ENCODE data around the gene TSSC4.
A peak's percentile ranks its signal among the peaks of the same experiment; 100 is the strongest.

Gene TSSC4

DNA sequence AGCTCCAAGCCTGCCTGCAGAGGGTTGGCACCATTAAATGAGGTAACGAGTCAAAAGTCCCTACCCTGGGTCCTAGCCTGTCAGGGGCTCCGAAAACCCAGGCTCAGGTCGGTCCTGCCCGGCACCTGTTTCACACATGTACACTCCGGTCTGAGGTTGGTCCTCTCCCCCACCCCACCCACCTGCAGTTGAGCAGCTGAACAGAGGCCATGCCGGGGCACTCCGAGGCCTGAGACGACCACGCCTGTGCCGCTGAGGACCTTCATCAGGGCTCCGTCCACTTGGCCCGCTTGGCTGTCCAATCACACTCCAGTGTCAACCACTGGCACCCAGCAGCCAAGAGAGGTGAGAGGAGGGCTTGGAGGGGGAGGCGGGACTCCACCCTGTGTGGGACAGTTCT lies 1.6 kb downstream of the TSSC4 start:
- no peak for DNase-seq

DNA sequence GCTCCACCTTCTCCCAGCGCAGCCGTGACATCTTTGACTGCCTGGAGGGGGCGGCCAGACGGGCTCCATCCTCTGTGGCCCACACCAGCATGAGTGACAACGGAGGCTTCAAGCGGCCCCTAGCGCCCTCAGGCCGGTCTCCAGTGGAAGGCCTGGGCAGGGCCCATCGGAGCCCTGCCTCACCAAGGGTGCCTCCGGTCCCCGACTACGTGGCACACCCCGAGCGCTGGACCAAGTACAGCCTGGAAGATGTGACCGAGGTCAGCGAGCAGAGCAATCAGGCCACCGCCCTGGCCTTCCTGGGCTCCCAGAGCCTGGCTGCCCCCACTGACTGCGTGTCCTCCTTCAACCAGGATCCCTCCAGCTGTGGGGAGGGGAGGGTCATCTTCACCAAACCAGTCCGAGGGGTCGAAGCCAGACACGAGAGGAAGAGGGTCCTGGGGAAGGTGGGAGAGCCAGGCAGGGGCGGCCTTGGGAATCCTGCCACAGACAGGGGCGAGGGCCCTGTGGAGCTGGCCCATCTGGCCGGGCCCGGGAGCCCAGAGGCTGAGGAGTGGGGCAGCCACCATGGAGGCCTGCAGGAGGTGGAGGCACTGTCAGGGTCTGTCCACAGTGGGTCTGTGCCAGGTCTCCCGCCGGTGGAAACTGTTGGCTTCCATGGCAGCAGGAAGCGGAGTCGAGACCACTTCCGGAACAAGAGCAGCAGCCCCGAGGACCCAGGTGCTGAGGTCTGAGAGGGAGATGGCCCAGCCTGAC lies 2.5 kb downstream of the TSSC4 start:
- no peak for DNase-seq

DNA sequence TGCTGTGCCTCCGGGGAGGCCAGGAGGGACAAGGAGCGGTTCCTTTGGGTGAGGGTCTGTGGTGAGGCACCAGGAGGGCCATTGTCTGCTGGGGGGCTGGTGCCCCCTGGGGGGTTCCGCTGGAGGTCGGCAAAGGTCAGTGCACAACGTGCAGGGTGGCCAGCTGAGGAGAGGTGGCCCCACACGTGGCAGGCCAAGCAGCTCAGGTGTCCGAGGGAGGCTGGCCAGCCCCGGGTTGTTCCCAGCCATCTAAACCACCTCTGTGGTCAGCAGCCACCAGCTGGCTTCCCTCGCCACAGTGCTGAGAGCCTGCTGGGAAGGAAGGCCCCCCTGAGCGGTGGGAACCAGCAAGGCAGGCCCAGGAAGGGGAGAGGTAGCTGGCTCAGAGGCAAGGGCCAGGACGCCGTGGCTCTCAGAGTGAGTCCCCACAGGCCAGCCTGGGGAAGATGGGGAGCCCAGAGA lies 4.2 kb downstream of the TSSC4 start:
- DNase-seq: no peak

DNA sequence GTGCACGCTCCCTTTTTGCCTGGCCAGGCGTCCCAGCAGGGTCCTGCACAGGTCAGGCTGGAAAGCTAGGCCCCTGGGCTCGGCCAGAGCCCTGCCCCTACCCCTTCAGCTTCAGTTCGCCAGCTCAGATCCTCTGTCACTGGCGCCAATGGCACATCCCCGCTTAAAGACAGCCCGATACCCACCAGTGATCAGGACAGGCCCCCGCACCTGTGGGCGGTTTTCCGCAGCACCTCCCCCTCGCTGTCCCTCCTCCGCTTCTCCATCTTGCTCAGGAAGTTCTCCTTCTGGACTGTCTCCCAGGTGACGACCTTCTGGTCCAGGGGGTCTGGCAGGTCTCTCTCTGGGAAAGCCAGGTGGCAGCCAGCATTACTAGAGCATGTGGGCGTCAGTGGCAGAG lies 5.9 kb downstream of the TSSC4 start:
- no peak for DNase-seq

DNA sequence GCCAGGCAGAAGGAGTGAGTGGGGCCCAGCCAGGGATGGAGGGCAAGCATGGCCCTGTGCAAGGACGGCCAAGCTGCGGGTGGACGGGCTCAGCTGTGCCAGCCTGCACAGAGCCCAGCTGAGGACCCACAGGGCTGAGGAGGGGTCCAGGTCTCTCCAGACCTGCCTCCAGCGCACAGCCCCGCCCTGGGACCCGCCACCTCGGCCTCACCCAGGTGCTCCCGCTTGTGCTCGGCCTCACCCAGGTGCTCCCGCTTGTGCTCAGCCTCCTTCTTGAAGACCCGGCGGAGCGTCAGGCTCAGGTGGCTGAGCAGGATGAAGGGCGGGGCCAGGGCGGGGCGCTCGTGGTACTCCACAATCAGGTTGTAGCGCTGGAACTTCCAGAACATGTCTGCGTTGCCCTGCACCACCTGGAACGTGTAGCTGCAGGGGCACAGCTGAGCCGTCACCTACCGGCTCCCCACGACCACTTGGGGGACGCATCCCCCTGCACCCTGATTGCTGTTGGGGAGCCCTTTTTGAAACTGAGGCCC lies 6.4 kb downstream of the TSSC4 start:
- no peak for DNase-seq

DNA sequence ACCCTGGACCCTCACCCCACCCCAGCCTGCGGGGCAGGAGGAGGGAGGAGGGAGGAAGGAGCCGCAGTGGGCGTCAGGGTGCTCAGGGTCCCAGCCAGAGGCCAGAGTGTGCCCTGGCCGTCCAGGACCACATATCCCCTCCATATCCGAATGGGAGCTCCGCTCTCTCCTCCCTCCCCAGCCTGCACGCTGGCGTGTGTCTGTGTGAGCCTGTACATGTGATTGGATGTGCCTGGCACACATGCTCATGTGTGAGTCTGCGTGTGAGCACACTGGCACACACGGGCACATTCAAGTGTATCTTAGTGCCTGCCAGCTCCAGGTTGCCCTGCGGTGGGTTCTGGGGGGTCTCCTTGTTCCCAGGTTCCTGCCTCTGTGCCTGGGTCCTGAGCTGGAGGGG lies 8.1 kb downstream of the TSSC4 start:
- no peak for DNase-seq

DNA sequence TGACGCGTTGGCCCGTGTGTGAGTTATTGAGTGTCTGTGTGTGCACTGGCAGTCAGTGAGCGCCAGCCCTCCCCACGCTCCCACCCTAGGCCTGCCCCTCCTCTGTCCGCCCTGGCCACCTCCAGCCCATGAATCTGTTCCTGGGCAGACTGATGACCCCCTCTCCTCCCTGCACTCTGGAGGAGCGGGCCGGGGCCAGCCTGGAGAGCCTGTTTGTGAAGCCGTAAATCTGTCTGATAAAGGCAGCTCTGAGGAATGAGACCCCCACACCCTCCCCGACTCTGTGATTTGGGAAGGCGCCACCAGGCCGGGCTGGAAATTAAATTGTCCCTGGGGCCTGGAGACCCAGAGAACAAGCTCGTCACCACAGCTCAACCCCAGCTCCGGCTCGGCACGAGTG lies 8.6 kb downstream of the TSSC4 start:
- no peak for DNase-seq

DNA sequence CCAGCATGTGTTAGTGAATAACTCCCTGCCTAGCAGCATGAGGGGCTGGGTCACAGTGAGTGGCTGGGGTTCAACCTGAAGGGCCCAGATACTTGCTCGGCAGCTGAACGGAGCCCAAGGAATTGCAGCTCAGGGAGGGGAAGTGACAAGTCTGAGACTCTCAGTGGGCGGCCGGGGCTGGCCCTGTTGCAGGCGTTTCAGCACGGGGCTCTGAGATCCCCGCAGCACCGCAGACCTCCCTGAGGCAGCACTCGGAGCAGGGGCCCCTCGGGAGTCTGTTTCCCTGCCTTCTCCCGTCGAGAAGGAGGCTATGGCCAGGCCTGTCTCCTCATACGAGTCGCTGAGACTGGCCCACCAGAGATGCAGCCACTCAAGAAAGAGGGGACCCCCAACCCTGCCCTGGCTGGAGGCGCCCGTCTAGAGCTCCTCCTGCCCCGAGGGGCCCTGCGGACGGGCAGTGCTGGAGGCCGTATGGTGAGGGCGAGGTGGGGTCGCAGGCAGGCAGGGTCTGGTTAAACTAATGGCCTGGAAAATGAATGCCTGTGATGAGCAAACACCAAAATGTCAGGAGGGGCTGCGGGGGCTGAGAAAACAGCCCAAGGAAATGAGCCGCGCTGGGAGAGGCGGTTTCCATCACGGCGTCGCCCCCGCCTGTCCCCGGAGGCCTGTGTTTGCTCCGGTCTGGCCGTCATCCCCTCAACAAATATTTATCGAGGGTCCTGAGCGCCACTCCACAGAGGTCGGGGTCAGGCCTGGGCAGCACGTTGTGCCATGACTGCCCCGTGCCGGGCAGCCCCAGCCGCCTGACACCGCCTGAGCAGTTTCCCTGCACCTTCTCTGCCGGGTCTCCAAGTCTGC lies 9.3 kb downstream of the TSSC4 start:
- no peak for DNase-seq

DNA sequence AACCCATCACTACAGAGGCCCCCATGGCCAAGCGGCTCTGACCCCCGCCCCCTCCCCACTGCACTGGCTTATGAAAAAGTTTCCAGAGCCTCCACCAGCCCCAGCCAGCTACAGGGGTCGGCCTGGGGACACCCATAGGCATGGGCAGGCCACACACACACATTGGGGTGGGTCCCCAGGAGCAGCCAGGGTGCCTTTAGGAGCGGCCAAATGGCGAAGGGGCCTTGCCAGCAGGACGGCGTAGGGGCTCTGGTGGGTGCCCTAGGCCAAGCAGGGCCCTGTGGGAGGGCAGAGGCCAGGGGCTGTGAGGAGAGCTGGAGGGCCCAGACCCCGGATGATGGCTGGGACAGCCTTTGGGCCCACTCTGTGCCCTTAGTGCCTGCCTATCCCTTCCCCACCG lies 10.1 kb downstream of the TSSC4 start:
- no peak for DNase-seq

DNA sequence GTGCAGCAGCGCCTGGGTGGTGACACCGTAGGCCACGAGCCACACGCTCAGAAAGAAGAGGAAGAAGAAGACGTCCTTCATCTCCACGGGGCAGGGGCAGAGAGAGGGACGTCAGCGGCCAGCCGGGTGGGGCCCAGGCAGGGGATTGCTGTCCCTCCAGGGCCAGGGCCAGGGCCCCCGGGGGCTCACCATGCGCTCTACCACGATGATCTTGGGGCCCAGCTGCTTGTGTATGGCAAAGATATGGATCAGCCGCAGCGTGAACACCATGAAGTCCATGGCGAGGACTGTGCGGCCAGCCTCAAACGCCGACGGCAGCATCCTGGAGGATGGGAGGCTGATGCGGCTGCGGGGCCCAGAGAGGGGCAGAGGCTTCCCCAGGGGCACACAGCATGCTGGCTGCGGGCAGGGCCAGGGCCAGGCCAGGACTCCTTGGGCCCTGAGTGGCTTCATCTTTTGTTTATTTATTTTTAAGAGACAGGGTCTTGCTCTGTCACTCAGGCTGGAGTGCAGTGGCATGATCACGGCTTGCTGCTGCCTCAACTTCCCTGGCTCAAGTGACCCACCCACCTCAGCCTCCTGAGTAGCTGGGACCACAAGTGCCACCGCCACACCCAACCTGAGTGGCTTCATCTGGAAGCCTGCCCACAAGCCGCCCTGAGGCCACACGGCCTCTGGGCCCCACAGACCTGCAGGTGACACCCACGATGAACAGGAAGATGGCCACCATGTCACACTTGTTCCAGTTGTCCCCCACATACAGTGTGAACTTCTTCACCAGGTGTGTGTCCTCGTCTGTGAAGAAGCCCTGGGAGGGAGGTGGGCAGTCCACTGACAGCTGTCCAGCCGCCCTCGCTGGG lies 11.1 kb downstream of the TSSC4 start:
- no peak for DNase-seq

DNA sequence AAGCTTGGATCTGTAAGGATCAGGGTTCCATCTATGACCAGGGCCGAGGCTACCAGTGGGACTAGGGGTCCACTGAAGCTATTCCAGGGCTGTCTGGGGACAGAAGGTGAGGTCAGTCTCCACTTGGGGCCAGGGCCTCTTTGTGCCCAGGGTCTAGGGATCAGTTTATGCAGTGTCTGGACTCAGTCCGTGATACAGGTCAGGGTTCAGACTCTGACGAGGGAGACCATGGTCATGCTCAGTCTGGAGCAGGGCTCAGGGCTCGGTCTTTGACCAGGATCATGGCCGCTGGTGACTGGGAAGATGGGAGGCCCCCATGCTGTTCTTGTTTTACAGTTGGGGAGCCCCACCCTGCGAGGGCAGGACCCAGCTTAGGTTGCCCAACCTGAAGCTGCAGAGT lies 11.8 kb downstream of the TSSC4 start:
- no peak for DNase-seq

DNA sequence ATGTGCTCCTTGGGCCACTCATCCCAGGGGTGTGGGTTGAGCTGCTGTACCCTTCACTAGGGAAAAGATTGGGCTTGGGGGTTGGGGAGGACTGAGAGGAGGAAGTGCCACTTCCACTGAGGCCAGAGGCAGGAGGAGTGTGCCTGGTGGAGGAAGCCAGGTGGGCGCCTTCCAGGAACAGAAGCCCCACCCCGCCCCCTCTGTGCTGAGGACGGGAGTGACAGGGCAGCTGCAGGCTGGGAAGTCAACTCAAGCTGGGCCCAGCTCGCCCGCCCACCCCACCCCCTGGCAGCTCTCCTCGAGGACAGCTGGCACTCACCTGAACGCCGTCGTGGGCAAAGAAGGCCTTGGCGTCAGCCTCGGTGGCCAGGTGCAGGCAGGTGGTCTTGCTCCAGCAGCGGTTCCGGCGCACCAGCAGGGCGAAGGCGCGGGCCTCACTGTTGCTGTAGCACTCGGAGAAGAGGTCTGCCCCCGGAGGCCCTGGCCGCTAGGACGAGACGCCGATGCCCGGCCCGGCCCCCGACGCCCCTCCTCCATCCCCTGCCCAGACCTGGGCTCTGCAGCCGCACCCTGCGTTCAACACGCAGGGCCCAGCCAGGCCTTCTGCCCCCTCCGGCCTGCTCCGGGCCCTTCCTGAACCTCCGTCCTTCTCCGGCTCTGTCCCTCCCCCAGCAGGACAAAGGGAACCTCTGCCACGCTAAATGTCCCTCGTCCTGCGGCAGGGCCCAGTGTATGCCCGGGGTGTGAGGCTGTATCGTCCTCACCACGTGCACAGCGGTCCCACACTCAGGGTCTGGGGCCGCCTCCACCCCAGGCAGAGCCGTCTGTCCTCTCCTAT lies 13.4 kb downstream of the TSSC4 start:
- no peak for DNase-seq

DNA sequence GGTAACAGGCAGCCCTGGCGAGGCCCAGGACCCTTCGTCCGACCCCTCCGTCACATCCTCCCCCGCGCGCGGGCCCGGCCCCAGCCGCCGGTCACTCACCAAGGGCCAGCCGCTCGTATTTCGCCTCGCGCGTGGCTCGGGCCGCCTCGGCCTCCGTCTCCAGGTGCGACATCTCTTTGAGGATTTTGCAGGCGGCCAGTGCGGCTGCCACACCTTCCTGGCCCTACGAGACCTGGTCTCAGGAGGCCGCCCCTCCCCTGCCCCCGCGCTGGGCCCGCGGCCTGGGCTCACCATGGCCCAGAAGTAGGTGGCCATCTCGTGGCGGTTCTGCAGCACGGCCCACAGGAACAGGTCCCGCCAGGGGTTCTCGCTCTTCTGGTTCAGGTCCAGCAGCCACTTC lies 14.1 kb downstream of the TSSC4 start:
- no peak for DNase-seq

DNA sequence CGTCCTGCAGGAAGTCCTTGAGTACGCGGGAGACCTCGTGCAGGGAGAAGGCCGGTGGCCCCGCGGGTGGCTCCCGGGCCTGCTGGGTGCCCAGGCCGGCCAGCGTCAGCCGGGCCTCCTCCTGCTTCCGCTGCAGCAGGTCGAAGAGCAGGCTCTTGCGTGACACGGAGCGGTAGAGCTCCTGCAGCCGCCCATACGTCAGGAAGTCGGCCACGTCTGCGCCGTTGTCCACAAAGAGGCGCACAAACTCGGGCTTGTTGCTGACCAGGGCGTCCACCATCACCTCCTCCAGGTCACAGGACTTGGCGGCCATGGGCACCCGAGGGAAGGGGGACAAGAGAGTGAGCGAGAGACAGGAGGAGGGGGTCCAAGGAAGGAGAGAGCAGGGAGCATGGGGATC lies 14.6 kb downstream of the TSSC4 start:
- DNase-seq: no peak

DNA sequence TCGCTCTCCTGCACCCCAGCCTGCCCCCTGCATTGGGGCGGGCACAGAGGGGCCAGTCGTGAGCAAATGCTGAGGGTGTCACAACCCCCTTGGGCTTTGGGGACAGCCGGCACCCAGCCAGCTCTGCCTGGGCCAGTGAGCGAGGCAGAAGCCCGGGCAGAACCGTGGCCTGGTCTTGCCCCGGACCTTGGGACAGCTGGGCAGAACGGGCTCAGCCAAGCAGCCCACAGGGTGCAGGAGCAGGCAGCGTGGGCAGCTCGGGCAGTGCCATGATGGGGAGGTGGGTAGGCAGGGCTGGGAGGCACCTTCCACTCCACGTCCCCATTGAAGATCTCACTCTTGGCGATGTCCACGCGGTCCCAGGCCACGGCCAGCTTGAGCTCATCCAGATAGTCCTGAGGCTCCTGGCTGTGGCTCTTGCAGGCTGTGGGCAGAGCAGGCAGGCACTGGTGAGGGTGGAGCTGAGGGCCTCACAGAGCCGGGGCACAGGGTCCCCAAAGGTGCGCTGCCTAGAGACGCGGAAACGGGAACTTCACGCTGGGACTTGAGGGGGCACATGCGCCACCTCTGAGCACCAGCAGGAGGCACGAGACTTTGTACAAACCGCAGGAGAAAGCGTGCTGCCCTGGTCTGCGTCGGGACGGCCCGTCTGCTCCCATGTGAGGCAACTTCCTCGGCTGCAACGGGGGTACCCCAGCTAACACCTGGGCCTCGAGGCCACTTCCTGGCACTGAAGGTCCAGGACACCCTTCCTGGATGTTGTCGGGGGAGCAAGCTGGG lies 15.2 kb downstream of the TSSC4 start:
- DNase-seq: no peak

DNA sequence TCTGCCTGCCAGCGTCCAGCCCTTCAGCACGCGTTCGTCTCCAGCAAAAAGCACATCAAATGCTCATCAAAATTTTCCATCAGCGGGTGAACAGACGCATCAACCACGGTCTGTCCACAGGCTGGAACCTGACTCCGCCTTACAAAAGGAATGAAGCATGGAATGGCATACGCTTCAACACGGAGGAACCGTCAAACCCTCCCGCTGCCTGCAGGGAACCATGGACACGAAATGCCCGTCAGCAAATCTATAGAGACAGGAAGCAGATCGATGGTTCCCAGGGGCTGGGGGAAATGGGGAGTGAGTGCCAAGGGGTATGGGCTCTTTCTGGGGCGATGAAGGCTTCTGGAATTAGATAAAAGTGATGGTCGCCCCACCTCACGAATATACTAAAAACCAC lies 16.2 kb downstream of the TSSC4 start:
- DNase-seq: no peak

DNA sequence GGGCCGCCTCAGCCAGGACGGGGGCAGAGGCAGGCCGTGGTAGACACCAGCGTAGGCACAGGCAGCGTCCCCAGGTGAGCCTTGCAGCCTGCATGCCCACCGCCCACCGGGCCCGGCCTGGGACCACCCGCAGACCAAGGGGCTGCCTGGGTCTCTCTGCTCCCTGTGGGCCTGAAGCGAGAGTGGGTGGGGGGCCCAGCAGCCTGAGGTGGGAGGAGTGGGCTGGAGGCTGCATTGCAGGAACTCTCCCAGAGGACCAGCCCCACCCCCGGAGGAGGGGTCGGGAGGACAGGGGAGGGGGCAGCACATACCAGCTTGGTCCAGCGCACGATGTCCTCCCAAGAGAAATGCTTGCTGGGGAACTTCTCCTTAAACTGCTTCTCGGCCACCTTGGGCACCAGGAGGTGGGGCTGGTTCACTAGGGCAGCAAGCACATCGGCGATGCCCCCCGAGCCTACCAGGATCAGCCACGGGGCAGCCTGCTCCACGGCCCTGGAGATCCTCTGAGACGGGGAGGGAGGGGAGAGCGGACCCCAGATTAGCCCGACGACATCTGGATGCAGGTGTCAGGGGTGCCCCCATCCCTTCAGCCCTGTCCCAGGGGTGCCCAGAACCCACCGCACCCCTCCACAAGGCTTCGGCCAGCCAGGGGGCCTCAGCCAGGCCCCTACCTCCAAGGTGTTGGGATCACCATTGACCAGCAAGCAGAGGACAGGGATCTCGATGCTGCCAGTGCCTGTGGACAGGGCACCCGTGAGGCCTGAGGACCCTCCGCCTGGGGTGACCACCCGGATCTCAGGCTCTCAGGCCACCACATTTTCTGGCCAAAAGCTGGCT lies 17.5 kb downstream of the TSSC4 start:
- no peak for DNase-seq

DNA sequence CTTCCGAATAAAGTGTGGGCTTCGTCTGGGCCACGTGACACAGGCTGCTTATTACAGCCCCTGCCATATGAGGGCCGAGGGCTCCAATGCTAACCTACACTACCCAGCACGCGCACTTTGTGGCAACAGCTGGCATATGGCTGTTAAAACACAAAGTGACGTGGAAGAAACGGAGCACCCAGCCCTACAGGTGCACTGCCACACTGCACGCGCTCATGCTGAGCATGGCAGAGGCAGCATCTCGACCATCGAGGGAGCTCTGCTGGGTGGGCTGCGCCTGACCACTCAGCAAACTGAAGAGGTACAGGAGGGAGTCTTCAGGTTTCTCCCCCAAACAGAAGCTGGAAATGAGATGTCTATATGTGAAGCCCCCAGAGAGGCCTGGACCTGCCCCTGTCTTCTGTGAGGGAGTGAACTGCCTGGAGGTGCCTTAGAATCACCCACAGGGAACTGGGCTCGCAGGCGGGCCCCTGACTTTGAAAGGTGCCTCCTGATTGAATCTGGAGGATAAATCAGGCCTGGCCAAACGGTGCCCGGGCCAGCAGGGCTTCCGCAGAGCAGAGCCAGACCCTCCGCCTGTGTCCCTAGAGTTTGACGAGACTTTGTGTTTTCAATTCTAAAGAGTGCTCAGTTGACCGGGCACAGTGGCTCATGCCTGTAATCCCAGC lies 18.3 kb downstream of the TSSC4 start:
- no peak for DNase-seq

DNA sequence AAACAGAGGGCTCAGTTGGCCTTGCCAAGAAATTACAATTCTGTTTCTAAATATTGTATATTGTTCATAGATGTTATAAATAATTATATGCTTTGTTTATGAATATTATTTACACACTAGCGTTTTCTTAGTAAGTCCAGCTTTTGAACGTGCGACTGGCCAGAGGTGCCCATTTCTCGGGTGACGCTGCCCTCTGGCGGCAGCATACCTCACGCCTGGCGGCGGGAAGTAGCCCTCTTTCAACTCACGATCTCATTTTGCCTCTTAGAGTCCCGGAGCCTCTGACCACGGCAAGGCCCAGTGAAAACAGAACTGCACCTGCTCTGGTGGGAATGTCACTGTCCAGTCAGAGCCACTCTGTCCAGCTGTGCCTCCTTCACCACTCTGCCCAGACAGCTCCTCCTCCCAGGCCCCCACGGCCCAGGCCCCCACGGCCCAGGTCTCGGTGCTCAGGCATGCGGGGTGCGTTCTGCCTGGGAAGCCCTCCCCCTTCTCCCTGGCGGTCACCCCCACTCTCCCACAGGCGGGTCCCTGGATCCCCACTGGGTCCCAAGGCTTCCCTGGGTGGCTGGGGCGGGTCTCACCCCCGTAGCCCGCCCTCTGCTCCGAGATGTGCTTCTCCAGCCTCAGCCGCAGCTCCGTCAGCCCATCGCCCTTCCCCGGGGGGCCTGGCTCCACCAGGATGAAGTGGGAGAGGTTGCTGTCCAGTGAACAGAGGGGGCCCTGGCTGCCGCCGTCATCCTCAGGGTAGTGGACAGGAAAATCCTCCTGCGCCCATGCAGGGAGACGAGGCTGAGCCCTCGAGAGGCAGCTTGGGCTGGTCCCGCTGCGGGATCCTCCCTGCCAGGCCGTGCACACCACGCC lies 19.3 kb downstream of the TSSC4 start:
- peak; percentile 60 for DNase-seq
